HL-60 (cell line): ENCODE data around the gene OR5B17.
"Not testable (repeated sequence)": the region's sequence is repeated elsewhere in the genome, so short reads cannot be mapped to it uniquely, and the experiment has no call there.

Source experiments
- DNase-seq, 2 experiments: peaks; one replicate each; pipeline ENCODE4 v3.0.0-alpha.2; 2010 to 2020; ENCODE audit warnings: low read depth in 1 of 2, low spot score in 1 of 2
- H3K27ac ChIP-seq: fragments of 250-450 bp; sonication (Bioruptor Pico); replicated peaks from 2 replicates; pipeline ENCODE4 v1.5.1; 2020; ENCODE audit warnings: mild to moderate bottlenecking, moderate library complexity
- H3K27me3 ChIP-seq: fragments of 250-450 bp; sonication (Bioruptor Pico); 2 replicates; pipeline ENCODE4 v1.5.1; 2021; ENCODE audit warnings: mild to moderate bottlenecking, moderate library complexity; ENCODE audit not compliant: insufficient read depth, poor library complexity, severe bottlenecking
- H3K4me3 ChIP-seq: replicated peaks from 2 replicates; pipeline ENCODE4 v1.5.1; 2011; ENCODE audit warnings: mild to moderate bottlenecking, control low read depth, low read length; ENCODE audit not compliant: insufficient read depth
- CTCF ChIP-seq: IDR thresholded peaks from one replicate; pipeline ENCODE4 v1.5.1; 2011; ENCODE audit warnings: low read length, control low read depth, inconsistent platforms; ENCODE audit not compliant: insufficient read depth
- GABPA ChIP-seq: IDR thresholded peaks from 2 replicates; pipeline ENCODE4 v1.6.1; 2012; ENCODE audit warnings: low read depth
- POLR2AphosphoS5 ChIP-seq: IDR thresholded peaks from 2 replicates; pipeline ENCODE4 v1.6.1; 2012; ENCODE audit warnings: low read depth
- REST ChIP-seq: IDR thresholded peaks from 2 replicates; pipeline ENCODE4 v1.6.1; 2012; ENCODE audit warnings: low read depth; ENCODE audit not compliant: insufficient replicate concordance
- SPI1 ChIP-seq: IDR thresholded peaks from 2 replicates; pipeline ENCODE4 v1.6.1; 2012; ENCODE audit warnings: low read depth, mild to moderate bottlenecking, borderline replicate concordance
- long read RNA-seq: library from polyadenylated mRNA; unstranded; transcript quantifications from one replicate; pipeline ENCODE4 v2.0.0, GENCODE V29; 2020

The OR5B17 gene
- long read RNA-seq: 0 reads

- no peak within 1 kb of the TSS for H3K4me3 ChIP-seq
- no peak within 1 kb of the TSS for H3K27ac ChIP-seq
- TF ChIP-seq CTCF: no peak
- no peak for TF ChIP-seq GABPA
- TF ChIP-seq POLR2AphosphoS5: no peak
- no peak for TF ChIP-seq REST
- TF ChIP-seq SPI1: no peak
- H3K27me3 ChIP-seq: no peaks in the 10 kb centered on the region
- no peak for DNase-seq
Measured at GRCh38 chr11:58358969-58359368, at the start of gene OR5B17. Gene OR5B17 (minus strand): TSS chr11:58359069. CDS start chr11:58359069, 0 bp downstream.

GRCh38 chr11:58406774-58407173 lies 47.9 kb upstream of the OR5B17 start, which contains the start of gene OR5B3:
Gene OR5B3 (minus strand): TSS chr11:58406874. CDS start chr11:58403409, 3,465 bp downstream.
- no peak for DNase-seq
- Histone ChIP-seq H3K27me3 (no peaks in the 10 kb centered on the region), H3K4me3 (no peak within 1 kb of the TSS), H3K27ac (no peak within 1 kb of the TSS)
- TF ChIP-seq GABPA (no peak), SPI1 (no peak), CTCF (no peak), REST (no peak), POLR2AphosphoS5 (no peak)

- H3K27me3 ChIP-seq, DNase-seq, H3K27ac ChIP-seq, H3K4me3 ChIP-seq: not testable (repeated sequence)
Measured at GRCh38 chr11:58399622-58400021, 40.8 kb upstream of the OR5B17 start.

GRCh38 chr11:58395581-58395980 lies 36.7 kb upstream of the OR5B17 start:
- Histone ChIP-seq H3K4me3 (no peak overlapping the region), H3K27ac (no peak overlapping the region), H3K27me3 (no peaks in the 10 kb centered on the region)
- TF ChIP-seq SPI1 (no peak), POLR2AphosphoS5 (no peak), REST (no peak), GABPA (no peak), CTCF (no peak)
- no peak for DNase-seq
